Mononuclear cell (primary cell): ENCODE data around the gene REXO5. TPM values are rescaled to one million over a fixed set of nuclear protein-coding genes. Genes with fewer than 3 reads are reported as not detected.

Source experiments
- H3K27me3 ChIP-seq: 2 replicates; pipeline ENCODE4 v1.6.0; 2011; ENCODE audit warnings: low read length, control low read depth; ENCODE audit not compliant: insufficient read depth
- H3K4me1 ChIP-seq: 2 replicates; pipeline ENCODE4 v1.5.1; 2011; ENCODE audit warnings: mild to moderate bottlenecking, low read length, control low read depth; ENCODE audit not compliant: insufficient read depth
- H3K4me3 ChIP-seq: 2 replicates; pipeline ENCODE4 v1.5.1; 2011; ENCODE audit warnings: mild to moderate bottlenecking, low read length, moderate library complexity
- H3K9me3 ChIP-seq: 2 replicates; pipeline ENCODE4 v1.5.1; 2011; ENCODE audit warnings: low read depth, mild to moderate bottlenecking, control low read depth, low read length
- total RNA-seq: library from RNA; depleted of rRNA; stranded (reverse); fragments of >200 nt; gene quantifications from one replicate; pipeline ENCODE4 v1.2.3, GENCODE V29; 2012

Gene REXO5
- total RNA-seq, 1 donor, result 0.94 TPM

- Histone ChIP-seq H3K4me1 (peaks cover 11% of the 10 kb centered on the region), H3K27me3 (no peaks in the 10 kb centered on the region), H3K4me3 (no peak overlapping the region), H3K9me3 (no peaks in the 10 kb centered on the region)
These were observed 12.7 kb downstream of the REXO5 start for GRCh38 chr16:20818929-20819585.

- Histone ChIP-seq H3K4me1 (peaks cover 11% of the 10 kb centered on the region), H3K9me3 (no peaks in the 10 kb centered on the region), H3K27me3 (no peaks in the 10 kb centered on the region), H3K4me3 (no peak overlapping the region)
These were observed 15.4 kb downstream of the REXO5 start for GRCh38 chr16:20821682-20822081.

- Histone ChIP-seq H3K4me3 (no peak overlapping the region), H3K27me3 (no peaks in the 10 kb centered on the region), H3K4me1 (peaks cover 11% of the 10 kb centered on the region), H3K9me3 (no peaks in the 10 kb centered on the region)
These were observed 16.4 kb downstream of the REXO5 start for GRCh38 chr16:20822521-20823325.

DNA sequence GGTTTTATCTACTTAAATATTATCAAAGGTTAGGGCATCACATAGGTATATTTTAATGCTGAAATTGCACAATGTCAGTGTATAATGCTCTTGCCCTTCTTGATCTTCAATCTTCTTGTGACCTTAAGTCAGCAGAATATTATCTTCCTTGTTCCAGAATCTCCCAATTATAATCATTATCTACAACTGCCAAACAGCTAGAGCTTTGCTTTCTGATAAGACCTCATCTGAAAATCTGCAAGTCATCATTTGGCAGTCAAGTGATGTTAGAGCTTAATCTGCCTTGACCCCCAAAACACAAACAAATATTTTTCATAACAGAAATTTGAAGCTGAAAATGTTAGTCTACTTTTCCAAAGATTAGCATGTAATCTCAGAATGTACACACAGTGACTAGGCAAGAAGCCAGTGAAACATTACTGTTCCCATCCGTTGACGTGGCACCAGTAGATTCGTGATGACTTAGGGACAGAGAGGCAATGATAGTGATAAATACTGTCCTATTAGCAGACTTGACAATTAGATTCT is 19.8 kb downstream of the REXO5 start:
- Histone ChIP-seq H3K4me1 (peaks cover 7% of the 10 kb centered on the region), H3K9me3 (no peaks in the 10 kb centered on the region), H3K27me3 (no peaks in the 10 kb centered on the region), H3K4me3 (no peak overlapping the region)

- Histone ChIP-seq H3K4me3 (no peak overlapping the region), H3K9me3 (no peaks in the 10 kb centered on the region), H3K27me3 (no peaks in the 10 kb centered on the region), H3K4me1 (no peaks in the 10 kb centered on the region)
These were observed 23.2 kb downstream of the REXO5 start for GRCh38 chr16:20829536-20829935.

- no peak overlapping the region for H3K4me3 ChIP-seq
- no peaks in the 10 kb centered on the region for H3K4me1 ChIP-seq
- no peaks in the 10 kb centered on the region for H3K9me3 ChIP-seq
- H3K27me3 ChIP-seq, result no peaks in the 10 kb centered on the region
These were observed 24.0 kb downstream of the REXO5 start for GRCh38 chr16:20830372-20830771.

- Histone ChIP-seq H3K4me3 (no peak overlapping the region), H3K4me1 (no peaks in the 10 kb centered on the region), H3K9me3 (no peaks in the 10 kb centered on the region), H3K27me3 (no peaks in the 10 kb centered on the region)
These were observed 26.8 kb downstream of the REXO5 start for GRCh38 chr16:20833086-20833485.

- Histone ChIP-seq H3K9me3 (no peaks in the 10 kb centered on the region), H3K4me1 (no peaks in the 10 kb centered on the region), H3K27me3 (no peaks in the 10 kb centered on the region), H3K4me3 (no peak overlapping the region)
These were observed 31.9 kb downstream of the REXO5 start for GRCh38 chr16:20838240-20838639.

DNA sequence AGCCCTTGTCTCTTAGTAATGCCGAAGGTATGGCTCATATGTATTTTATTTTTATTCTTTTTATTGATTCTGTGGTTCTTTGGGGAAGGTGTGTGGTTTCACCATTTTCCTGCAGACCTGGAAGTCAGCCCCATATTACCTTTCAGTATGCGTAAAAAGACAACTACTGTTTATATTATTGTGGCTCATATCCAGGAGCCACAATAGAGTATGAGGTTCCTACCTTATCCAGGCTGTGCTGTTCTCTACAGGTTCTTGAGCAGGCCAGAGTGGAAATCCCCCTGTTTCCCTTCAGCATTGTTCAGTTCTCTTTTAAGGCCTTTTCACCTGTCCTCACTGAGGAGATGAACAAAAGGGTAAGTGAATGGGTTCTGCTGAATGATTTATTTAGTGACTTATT is 33.2 kb downstream of the REXO5 start:
- Histone ChIP-seq H3K4me1 (peaks cover 2% of the 10 kb centered on the region), H3K4me3 (no peak overlapping the region), H3K27me3 (no peaks in the 10 kb centered on the region), H3K9me3 (no peaks in the 10 kb centered on the region)

- no peaks in the 10 kb centered on the region for H3K9me3 ChIP-seq
- no peak overlapping the region for H3K4me3 ChIP-seq
These were observed 37.7 kb downstream of the REXO5 start for GRCh38 chr16:20844054-20844453.

DNA sequence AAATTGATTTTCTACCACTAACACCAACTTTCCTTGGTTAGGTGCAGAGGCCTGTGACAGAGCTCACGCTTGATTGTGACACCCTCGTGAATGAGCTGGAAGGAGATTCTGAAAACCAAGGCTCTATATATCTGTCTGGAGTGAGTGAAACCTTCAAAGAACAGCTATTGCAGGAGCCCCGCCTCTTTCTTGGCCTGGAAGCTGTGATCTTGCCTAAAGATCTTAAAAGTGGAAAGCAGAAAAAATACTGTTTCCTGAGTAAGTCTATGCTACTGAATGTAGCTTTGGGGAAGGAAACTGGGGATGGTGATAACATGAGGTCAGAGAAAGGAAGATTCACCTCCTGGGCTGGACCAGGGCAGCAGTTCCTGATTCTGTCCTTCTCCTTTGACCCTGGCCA is 38.3 kb downstream of the REXO5 start:
- Histone ChIP-seq H3K4me3 (no peak overlapping the region), H3K4me1 (peaks cover 14% of the 10 kb centered on the region), H3K27me3 (no peaks in the 10 kb centered on the region), H3K9me3 (no peaks in the 10 kb centered on the region)

More at GRCh38 chr16:20844054-20844453, 37.7 kb downstream of the REXO5 start:
- H3K4me1 ChIP-seq, result peaks cover 10% of the 10 kb centered on the region
- H3K27me3 ChIP-seq, result no peaks in the 10 kb centered on the region

DNA sequence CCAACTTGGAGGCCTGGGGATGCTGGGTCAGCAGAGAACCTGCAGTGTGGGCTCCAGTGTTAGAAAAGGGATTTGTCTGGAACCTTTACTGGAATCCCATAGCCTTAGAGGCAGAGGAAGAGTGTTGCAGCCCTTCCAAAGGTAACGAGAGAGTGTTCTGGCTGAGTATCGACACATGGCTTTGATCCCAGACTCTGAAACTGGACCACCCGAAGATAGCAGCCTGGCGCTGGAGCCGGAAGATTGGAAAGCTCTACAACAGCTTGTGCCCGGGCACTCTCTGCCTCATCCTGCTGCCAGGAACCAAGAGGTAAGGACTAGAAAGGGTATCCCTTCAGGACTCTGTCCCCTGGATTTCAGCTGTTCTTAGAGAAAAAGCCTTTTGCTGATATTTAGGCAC is 39.7 kb downstream of the REXO5 start:
- H3K4me3 ChIP-seq, result no peak overlapping the region
- H3K9me3 ChIP-seq, result no peaks in the 10 kb centered on the region
- peaks cover 19% of the 10 kb centered on the region for H3K4me1 ChIP-seq
- no peaks in the 10 kb centered on the region for H3K27me3 ChIP-seq

DNA sequence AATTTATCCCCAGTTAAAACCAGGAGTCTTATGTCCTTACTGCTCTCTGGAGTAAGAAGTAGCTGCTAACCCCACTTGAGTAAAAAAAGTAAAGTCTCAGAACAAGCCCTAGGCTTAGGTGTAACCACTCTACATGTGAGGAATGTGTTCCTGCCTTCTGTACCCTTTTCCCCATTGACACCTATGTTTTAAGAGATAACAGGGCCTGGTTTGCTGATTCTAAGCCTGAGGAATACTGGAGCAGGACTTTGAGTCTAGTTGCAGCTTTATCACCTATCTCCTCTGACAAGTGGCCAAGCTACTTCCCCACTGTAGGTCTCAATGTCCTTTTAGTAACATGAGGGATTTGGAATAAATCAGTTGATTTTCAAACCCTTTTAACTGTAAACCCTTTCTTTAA is 40.2 kb downstream of the REXO5 start:
- Histone ChIP-seq H3K9me3 (no peaks in the 10 kb centered on the region), H3K4me3 (no peak overlapping the region), H3K27me3 (no peaks in the 10 kb centered on the region), H3K4me1 (peaks cover 19% of the 10 kb centered on the region)

- Histone ChIP-seq H3K4me1 (peaks cover 19% of the 10 kb centered on the region), H3K27me3 (no peaks in the 10 kb centered on the region), H3K4me3 (no peak overlapping the region), H3K9me3 (no peaks in the 10 kb centered on the region)
These were observed 41.2 kb downstream of the REXO5 start for GRCh38 chr16:20847550-20847949.

GRCh38 chr16:20849589-20850390 is 43.5 kb downstream of the REXO5 start:
- Histone ChIP-seq H3K9me3 (no peaks in the 10 kb centered on the region), H3K4me1 (peaks cover 14% of the 10 kb centered on the region), H3K27me3 (no peaks in the 10 kb centered on the region), H3K4me3 (no peak overlapping the region)
